Measurements from ENCODE around the gene GRIP1. TPM values are rescaled to one million over a fixed set of nuclear protein-coding genes. Genes with fewer than 3 reads are reported as not detected.

Gene GRIP1
- total and polyA plus RNA-seq, 12 donors, result 0.12 to 7.3 (median 1.9) TPM

GRCh38 chr12:66428261-66428660 is 250.6 kb downstream of the GRIP1 start:
- H3K4me1 ChIP-seq, result no peaks in the 10 kb centered on the region
- no peaks in the 10 kb centered on the region for H3K36me3 ChIP-seq
- no peak for DNase-seq
- no peak overlapping the region for H3K4me3 ChIP-seq
- peaks cover 0 to 9% (median 0%) of the 10 kb centered on the region in 11 donors for H3K9me3 ChIP-seq
- intact Hi-C loops (cut with DNase I), result no loop called here
- no peak for ATAC-seq
- H3K27me3 ChIP-seq, result peaks cover 0 to 3% (median 0%) of the 10 kb centered on the region in 7 donors
- TF ChIP-seq CTCF (IDR thresholded peaks at IDR 0.05), result no peak
- no peak overlapping the region for H3K27ac ChIP-seq

- Histone ChIP-seq H3K27ac (no peak overlapping the region), H3K4me1 (no peaks in the 10 kb centered on the region), H3K9me3 (peaks cover 0 to 9% (median 0%) of the 10 kb centered on the region in 11 donors), H3K4me3 (no peak overlapping the region), H3K27me3 (peaks cover 0 to 3% (median 0%) of the 10 kb centered on the region in 7 donors), H3K36me3 (no peaks in the 10 kb centered on the region)
- TF ChIP-seq CTCF (IDR thresholded peaks at IDR 0.05), result no peak
- 71 to 77% methylated on average over 2 of the region's 2 CpGs for WGBS, 2 donors
- intact Hi-C loops (cut with DNase I), result no loop called here
- DNase-seq, result no peak
- ATAC-seq, result no peak
These were observed 252.2 kb downstream of the GRIP1 start for GRCh38 chr12:66426696-66427095.

GRCh38 chr12:66423266-66423665 is 255.6 kb downstream of the GRIP1 start:
- TF ChIP-seq CTCF (IDR thresholded peaks at IDR 0.05), result no peak

GRCh38 chr12:66418908-66419307 is 260.0 kb downstream of the GRIP1 start:
- WGBS, 2 donors, result 91 to 92% methylated on average over 1 of the region's 1 CpG
- Histone ChIP-seq H3K27me3 (peaks cover 0 to 3% (median 0%) of the 10 kb centered on the region in 7 donors), H3K9me3 (peaks cover 0 to 5% (median 0%) of the 10 kb centered on the region in 11 donors), H3K4me3 (no peak overlapping the region), H3K27ac (no peak overlapping the region), H3K4me1 (no peaks in the 10 kb centered on the region), H3K36me3 (no peaks in the 10 kb centered on the region)
- DNase-seq (no peak), ATAC-seq (no peak)
- intact Hi-C loops (cut with DNase I), result no loop called here
- no peak for TF ChIP-seq CTCF (IDR thresholded peaks at IDR 0.05)

More at GRCh38 chr12:66423266-66423665, 255.6 kb downstream of the GRIP1 start:
- no peak overlapping the region for H3K27ac ChIP-seq
- peaks cover 0 to 3% (median 0%) of the 10 kb centered on the region in 7 donors for H3K27me3 ChIP-seq
- H3K4me3 ChIP-seq, result no peak overlapping the region
- DNase-seq (no peak), ATAC-seq (no peak)
- intact Hi-C loops (cut with DNase I), result no loop called here
- no peaks in the 10 kb centered on the region for H3K4me1 ChIP-seq
- WGBS, 2 donors, result 85% methylated on average over 2 of the region's 2 CpGs
- H3K9me3 ChIP-seq, result peaks cover 0 to 9% (median 0%) of the 10 kb centered on the region in 11 donors
- H3K36me3 ChIP-seq, result no peaks in the 10 kb centered on the region
